SK-N-DZ (cell line): ENCODE data around the gene ASMTL.
"Not testable (repeated sequence)": the region's sequence is repeated elsewhere in the genome, so short reads cannot be mapped to it uniquely, and the experiment has no call there.

Experiments
- DNase-seq: peaks from one replicate; pipeline ENCODE4 v3.0.0-alpha.2; 2015; ENCODE audit warnings: low spot score

The ASMTL gene

DNA sequence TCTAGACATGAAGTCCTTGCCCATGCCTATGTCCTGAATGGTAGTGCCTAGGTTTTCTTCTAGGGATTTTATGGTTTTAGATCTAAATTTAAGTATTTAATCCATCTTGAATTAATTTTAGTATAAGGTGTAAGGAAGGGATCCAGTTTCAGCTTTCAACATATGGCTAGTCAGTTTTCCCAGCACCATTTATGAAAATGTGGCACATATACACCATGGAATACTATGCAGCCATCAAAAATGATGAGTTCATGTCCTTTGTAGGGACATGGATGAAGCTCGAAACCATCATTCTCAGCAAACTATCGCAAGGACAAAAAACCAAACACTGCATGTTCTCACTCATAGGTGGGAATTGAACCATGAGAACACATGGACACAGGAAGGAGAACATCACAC lies 29.8 kb upstream of the ASMTL start:
- DNase-seq: not testable (repeated sequence)

DNA sequence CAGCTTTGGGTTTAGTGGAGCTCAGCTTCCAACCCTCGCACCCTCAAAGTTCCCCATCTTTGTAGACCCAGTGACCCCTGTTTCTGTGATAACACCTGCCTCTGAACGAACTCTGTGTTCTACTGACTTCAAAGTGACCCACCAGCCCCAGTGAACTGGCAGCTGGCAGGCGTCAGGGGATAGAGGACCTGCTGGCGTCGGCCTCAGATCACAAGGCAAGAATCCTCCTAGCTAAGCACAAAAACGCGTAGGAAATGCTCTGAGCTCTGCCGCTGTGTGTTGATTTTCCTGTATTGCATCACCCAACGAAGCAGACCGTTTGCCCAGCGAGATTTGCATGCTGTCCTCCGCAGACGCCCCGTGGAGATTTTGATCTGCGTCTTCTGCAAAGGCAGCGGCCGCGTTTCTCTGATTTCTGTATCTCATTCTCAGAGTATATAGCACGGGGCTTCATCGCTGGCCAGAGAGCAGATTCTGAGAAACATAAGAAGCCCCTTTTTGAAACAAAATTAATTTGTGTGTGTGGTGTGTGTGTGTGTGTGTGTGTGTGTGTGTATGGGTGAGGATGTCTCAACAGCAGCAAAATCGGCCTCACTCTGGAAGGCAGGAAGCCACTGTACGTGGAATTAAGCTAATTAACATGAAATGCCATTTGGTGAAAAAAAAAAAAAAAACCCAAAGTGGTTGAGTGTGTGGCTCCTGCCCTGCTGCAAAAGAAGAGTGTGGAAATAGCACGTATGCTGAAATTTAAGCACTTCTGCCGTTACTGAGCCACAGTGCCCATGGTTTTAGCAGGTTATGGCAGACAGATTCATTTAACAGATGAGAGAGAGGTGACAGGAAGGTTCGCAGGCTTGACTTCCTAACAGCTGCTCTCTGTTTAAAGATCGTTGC lies 29.2 kb upstream of the ASMTL start:
- peak; percentile 35 for DNase-seq

DNA sequence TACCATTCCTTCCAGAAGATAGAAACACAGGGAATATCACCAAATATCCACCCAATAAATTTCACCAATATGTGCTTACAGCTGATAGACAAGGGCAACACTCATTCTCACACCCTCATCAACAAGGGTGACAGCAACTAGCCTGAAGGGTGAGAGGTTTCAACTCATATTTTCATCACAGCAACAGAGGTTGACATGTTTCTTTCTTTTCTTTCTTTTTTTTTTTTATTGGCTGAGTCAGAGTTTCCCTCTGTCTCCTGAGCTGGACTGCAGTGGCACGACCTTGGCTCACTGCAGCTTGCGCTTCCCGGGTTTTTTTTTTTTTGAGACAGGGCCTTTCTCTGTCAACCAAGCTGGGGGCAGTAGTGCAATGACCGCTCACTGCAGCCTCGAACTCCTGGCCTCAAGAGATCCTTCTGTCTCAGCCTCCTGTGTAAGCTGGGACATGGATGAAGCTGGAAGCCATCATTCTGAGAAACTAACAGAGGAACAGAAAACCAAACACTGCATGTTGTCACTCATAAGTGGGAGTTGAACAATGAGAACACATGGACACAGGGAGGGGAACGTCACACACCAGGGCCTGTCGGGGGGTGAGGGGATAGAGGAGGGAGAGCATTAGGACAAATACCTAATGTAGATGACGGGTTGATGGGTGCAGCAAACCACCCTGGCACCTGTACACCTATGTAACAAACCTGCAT lies 27.5 kb upstream of the ASMTL start:
- no peak for DNase-seq

DNA sequence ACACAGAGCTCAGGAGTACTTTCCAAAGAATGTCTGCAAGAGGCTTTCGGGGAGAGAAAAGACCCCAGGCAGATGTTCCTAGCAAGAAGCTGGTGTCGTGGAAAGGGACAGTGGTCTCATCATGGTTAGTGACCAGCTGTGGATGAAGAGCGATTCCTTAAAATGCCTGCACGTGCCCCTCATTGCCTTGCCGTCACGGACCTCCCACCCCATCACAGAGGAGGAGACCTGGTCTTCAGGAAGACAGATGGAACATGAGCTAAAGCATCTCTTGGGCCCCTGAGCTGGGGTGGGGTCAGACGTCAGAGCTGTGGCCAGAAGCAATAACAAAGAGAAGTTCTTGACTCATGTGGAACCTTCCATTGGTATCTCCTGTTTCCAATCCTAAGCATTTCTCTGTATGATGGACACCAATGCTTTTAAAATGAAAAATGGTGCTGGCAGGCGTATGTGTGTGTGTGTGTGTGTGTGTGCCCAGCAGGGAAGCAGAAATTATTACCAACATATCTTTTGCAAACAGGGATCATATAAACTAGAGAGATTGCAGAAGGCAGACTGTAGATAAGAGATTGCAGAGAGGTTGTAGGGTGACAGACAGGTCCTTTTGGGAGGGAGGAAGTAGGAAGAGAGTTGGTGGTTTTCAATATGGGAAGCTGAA lies 25.2 kb upstream of the ASMTL start:
- DNase-seq: no peak

DNA sequence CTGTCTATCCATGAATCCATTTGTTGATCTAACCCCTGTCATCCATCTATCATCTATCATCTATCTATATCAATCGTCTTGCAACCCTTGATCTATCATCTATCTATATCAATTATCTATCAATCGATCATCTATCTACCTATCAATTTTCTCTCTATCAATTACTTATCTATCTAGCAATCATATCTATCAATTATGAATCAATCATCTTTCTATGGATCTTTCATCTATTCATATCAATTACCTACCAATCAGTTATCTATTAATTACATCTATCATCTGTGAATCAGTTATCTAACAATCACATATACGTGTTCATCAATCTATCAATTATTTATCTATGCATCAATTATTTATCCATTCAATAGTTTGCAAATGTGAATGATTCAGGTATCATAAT lies 24.5 kb upstream of the ASMTL start:
- no peak for DNase-seq

DNA sequence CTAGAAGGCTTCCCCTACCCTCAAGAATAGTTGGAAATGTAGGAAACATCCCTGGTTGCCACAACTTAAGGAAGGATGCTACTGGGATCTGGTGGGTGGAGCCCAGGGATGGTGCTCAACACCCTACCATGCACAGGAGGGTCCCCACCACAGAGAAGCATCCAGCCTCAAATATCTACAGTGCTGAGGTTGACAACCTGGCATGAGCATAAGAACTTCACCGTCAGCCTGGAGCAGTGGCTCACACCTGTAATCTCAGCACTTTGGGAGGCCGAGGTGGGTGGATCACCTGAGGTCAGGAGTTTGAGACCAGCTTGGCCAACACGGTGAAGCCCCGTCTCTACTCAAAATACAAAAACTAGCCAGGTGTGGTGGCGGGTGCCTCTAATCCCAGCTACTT lies 24.0 kb upstream of the ASMTL start:
- no peak for DNase-seq

DNA sequence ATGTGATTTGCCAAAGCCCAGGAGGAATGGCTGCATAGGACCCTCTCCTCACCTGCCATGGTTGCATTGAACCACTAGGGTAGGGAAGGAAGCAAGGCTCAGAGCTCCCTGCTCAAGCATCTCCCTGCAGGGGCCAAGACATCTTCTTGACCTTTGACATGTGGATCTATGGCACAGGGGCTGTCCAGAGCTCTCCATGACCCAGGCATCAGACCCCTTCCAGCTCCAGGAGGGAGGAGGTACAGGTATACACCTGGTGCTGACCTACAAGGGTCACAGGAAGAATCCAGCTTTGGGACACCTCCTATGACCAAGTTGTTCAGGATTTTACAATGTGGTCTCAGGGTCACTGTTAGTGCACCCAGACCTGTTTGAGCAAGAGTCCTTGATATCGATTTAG lies 23.2 kb upstream of the ASMTL start:
- no peak for DNase-seq

DNA sequence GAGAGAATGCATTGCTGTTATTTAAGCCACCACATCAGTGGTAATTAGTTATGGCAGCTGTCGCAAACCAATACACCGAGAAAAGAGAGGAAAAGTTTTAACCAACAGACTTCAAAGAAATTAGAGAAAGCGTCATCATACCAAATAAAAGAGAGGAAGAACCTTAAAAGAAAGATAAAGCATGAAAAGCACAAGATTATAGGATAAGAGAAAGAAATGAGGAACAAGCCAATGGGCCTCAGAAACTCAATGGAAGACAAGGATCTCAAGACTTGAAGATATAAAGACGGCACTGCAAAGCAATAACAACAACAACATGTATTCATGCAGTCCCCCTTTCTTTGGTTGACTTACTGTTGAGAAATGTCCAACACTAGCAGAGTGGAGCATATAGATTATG lies 22.8 kb upstream of the ASMTL start:
- DNase-seq: no peak

DNA sequence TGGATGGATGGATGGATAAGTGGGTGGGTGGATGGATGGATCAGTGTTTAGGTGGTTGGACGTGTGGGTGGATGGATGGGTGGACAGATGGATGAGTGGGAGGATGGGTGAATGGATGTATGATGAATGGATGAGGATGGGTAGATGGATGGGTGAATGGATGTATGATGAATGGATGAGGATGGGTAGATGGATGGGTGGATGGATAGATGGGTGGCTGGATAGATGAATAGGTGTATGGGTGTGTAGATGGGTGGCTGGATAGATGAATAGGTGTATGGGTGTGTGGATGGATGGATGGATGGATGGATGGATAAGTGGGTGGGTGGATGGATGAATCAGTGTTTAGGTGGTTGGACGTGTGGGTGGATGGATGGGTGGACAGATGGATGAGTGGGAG lies 21.9 kb upstream of the ASMTL start:
- DNase-seq: not testable (repeated sequence)

DNA sequence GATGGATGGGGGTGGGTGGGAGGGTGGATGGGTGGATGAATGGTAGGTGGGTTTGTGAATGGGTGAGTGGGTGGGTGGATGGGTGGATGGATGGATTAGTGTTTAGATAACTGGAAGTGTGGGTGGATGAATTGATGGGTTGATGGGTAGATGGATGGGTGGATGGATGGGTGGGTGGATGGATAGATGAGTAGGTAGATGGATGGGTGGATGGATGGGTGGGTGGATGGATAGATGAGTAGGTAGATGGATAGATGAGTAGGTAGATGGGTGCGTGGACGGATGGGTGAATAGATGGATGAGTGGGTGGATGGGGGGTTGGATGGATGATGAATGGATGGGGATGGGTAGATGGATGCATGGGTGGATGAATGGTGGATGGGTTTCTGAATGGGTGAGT lies 20.3 kb upstream of the ASMTL start:
- no peak for DNase-seq

DNA sequence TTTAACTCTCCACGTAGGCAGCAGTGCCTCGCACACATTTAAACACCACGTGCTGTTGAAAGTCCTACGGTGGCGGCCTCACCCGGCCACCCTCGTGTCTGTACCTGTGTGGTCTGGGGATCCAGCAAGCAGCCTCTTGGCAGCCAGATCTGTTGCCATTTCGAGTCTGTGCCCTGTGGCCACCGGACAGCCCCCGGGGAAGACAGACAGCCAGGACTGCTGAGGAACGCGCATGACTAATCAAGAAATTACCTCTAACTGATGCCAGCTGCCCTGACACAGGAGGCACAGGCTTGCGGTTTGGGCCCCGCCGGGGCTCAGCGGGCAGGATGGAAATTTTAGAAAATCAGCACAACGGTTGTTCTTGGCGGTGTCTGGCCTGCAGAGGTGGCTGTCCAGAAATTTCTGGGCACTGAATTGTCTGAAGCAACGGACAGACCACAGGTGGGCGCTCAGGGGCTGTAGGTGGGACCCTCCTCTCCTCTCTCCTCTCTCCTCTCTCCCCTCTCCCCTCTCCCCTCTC lies 15.6 kb upstream of the ASMTL start:
- no peak for DNase-seq

DNA sequence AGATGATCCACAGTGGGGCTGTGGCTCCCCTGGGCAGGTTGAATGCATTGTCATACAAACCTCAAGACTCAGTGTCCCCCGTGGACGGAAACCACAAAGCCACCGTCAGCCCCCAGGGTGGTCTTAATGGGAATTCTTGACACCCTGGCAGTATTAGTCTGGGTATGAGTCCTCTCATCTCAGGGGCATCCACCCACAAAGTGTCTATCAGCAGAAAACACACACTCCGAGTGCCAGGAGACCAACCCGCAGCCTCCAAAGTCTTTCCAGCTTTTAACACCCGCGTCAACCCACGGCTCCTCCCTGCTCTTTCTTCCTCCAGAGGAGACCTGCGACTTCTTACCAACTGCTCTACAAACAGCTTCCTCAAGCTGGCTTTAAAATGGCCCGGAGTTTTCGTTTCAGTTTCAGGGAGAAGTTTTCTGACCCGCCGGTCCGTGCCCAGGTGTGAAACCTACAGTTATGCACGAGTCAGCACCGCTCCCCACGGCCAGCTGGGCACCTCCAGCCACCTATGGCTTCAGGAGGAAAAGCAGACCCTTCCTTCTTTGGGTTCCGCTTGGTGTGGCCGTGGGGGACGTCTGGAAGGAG lies 14.4 kb upstream of the ASMTL start:
- DNase-seq: no peak

DNA sequence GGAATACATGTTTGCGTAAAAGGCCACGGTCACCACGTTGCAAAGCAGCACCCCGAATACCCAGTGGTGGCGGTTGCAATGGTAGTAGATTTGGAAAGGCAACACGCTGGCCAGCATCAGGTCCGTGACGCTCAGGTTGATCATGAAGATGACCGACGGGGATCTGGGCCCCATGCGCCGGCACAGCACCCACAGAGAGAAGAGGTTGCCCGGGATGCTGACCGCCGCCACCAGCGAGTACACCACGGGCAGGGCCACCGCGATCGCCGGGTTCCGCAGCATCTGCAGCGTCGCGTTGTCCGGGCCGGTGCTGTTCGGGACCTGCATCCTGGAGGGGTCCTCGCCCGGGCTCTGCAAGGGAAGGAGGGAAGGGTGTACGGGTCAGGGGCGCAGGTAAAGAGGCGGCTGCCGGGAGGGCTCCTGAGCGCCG lies 13.5 kb upstream of the ASMTL start:
- DNase-seq: no peak

DNA sequence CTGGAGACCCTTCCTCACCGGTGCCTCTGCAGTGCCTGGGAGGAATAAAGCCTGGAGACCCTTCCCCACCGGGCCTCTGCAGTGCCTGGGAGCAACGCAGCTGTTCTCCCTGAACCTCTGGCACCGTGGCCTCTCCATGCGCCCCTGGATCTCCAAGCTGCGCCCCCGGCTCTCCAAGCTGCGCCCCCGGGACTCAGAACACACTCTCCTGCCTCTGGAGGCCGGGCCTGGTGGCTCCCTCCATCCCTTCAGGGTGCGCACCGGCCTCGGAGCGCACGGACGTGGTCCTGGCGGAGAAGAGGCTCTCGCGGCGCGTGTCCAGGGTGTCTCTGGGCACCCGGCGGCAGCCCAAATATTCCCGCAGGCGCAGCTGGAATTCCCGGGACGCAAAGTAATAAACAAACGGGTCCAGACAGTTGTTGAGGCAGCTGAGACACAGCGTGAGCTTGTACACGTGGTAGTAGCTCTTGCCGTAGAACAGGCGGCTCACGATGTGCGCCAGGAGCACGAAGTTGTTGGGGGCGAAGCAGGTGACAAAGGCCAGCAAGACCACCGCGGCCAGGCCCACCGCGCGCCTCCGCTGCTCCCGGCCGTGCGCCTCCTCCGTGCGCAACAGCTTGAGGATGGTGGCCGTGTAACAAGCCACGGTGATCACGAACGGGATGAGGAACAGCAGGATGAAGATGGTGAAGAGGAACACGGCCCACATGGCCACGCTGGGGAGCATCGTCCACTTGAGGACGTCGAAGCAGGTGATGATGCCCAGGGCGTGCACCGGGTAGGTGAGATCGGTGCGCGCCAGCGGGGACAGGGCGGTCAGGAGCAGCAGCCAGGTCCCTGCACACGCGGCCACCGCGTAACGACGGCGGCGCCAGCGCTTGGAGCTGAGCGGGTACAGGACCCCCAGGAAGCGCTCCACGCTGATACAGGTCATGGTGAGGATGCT lies 12.8 kb upstream of the ASMTL start:
- DNase-seq: no peak

DNA sequence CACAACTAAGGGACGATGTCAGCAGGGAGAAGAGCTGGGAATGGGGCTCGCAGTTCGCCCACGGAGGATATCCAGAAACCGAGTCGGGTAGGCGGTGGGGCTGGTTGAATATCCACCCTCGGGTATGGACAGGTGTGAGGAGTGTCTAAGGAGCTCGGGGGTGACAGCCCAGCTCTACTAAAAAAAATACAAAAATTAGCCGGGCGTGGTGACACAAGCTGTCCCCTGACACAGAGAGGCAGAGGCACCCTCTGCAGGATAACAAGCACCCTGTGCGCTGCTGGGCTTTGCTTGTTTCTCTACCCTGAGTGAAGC lies 12.2 kb upstream of the ASMTL start:
- no peak for DNase-seq

DNA sequence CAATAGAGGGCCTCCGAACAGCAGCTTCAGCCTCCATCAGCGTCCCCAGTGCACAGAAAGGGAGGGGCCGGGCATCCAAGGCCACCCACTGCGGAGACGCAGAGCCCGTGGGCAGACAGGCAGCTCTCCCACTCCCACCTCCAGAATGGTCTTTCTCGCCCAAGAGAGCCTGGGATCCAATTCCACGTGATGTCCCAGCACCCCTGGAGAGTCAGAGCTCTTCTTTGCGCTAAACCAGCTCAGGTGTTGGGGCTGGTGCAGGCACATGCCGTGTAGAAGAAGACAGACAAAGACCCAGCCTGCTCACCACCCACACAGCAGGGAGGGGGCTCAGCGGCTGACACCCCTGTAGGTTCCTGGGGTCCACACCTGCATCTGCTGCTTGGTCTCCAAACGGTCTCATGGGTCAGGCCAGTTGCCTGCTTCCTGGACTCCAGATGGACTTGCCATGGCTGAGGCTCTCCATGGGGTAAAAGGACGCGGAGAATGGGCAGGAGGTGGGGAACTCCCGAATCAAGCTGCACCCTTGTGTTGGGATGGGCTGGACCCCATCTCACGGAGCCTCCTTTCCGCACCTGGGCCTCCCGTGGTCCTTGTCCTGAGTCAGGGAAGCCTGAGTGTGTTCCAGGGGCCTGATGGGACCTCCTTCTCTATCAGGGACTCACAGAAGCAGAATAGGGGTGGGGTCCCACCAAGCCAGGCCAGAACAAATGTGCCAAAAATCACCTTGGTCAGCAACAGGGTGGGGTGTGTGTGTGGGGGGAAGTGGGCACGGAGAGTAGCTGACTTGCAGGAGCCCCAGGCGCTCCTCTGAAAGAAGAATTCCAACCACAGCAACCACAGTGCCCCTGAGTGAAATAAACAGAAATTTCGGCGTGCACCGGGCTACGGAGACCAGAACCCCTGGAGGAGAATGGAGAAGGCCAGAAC lies 11.6 kb upstream of the ASMTL start:
- no peak for DNase-seq

DNA sequence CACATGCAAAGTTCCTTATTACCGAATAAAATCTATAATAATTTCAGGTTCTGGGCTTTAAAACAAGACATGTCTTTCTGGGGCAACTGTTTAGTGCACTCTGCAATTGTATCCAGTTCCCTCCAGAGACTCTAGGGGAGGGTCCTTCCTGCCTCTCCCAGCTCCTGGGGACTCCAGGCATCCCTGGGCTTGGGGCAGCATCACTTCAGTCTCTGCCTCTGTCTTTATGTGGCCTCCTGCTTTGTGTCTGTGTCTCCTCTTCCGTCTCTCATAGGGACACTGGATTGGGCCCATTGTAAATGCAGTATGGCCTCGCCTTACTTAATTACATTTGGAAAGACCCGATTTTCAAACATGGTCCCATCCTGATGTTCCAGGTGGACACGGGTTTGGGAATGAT lies 10.9 kb upstream of the ASMTL start:
- no peak for DNase-seq

DNA sequence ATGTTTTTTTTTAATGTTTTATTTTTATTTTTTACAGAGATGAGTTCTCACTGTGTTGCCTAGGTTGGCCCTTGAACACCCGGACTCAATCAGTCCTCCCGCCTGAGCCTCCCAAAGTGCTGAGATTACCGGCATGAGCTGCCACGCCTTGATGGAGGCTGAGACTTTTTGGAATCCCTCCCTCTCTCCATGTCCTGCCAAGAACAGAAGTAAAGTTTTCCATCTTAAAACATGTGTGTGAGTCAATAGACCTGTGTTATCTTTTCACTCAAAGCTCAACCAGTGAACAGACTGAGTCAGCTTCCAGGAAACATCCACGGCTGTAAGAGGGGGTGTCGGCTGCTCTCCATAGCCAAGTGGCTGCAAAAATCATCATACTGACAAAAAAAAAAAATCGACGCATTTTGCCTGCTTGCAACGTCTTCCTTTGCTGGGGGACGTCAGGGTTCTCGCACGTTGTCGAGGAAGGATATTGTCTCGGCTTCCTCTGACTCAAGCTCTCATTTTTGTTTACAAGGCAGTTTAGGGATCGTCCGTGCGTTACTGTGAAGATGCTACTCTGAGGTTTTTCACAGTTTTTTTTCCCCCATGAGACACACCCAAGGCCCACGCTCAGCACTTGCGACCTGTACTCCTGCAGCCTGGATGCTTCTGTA lies 10.0 kb upstream of the ASMTL start:
- no peak for DNase-seq

DNA sequence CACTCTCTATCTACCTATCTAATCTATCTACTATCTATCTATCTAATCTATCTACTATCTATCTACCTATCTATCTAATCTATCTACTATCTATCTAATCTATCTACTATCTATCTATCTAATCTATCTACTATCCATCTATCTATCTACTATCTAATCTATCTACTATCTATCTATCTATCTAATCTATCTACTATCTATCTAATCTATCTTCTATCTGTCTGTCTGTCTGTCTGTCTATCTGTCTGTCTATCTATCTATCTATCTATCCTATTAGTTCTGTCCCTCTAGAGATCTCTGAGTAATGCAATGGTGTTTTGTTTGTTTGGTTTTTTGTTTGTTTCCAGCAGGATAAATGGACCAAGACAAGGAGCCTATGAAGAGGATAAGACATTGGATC lies 9.4 kb upstream of the ASMTL start:
- DNase-seq: no peak
